Heart left ventricle (tissue), 16 donors: ENCODE results near the gene VGLL3. TPM values are rescaled to one million over a fixed set of nuclear protein-coding genes. Genes with fewer than 3 reads are reported as not detected.

Source experiments
- ATAC-seq, 4 donors: fragments of 200-7000 bp; cut with Tn5 transposase; one replicate each; pipeline ENCODE4 v1.9.1; 2020 to 2022; ENCODE audit warnings: moderate library complexity in 4 of 4, mild to moderate bottlenecking in 3 of 4, moderate number of reproducible peaks in 1 of 4
- DNase-seq, 5 donors: peaks; one replicate each; pipeline ENCODE4 v3.0.0-alpha.2; 2020
- H3K27ac ChIP-seq, 12 donors: fragments of 200-600 bp; sonication (generic) in 4 of 12; one replicate each; pipeline versions ENCODE4 v1.5.0 to v1.8.0; 2016 to 2022; ENCODE audit warnings: mild to moderate bottlenecking in 2 of 12
- H3K27me3 ChIP-seq, 9 donors: fragments of 200-600 bp; sonication (generic) in 2 of 9; one replicate each; pipeline versions ENCODE4 v1.5.1 to v1.8.0; 2016 to 2022; ENCODE audit warnings: mild to moderate bottlenecking in 3 of 9
- H3K36me3 ChIP-seq, 9 donors: fragments of 200-600 bp; sonication (generic) in 2 of 9; one replicate each; pipeline versions ENCODE4 v1.5.0 to v1.8.0; 2018 to 2022; ENCODE audit warnings: mild to moderate bottlenecking in 2 of 9
- H3K4me1 ChIP-seq, 12 donors: fragments of 200-600 bp; sonication (generic) in 4 of 12; one replicate each; pipeline versions ENCODE4 v1.5.0 to v1.8.0; 2016 to 2022; ENCODE audit warnings: mild to moderate bottlenecking in 3 of 12
- H3K4me3 ChIP-seq, 12 donors: fragments of 200-600 bp; sonication (generic) in 4 of 12; one replicate each; pipeline versions ENCODE4 v1.5.0 to v1.8.0; 2017 to 2022; ENCODE audit warnings: mild to moderate bottlenecking in 9 of 12, moderate library complexity in 4 of 12
- H3K9me3 ChIP-seq, 12 donors: fragments of 200-600 bp; sonication (generic) in 4 of 12; one replicate each; pipeline versions ENCODE4 v1.5.0 to v1.8.0; 2016 to 2022; ENCODE audit warnings: mild to moderate bottlenecking in 1 of 12
- POLR2A ChIP-seq, 2 donors: fragments of 450-650 bp; IDR thresholded peaks; one replicate each; pipeline ENCODE4 v1.6.1; 2017; ENCODE audit warnings: antibody characterized with exemption in 2 of 2, mild to moderate bottlenecking in 2 of 2, moderate library complexity in 2 of 2
- WGBS, 4 donors: extraction: QIAGEN DNeasy Blood & Tissue Kit in 2 of 4; methylation state at CpG; one replicate each; pipeline versions ENCODE4 v1.1.5 to v1.1.7; 2013 to 2018; 5-methylcytosine and 5-hydroxymethylcytosine counted together
- intact Hi-C, 10 donors: fragments of 100-400 bp; cut with DNase I; formaldehyde crosslinking; loops; one replicate each; pipeline versions ENCODE4 v1.11.1 to v1.14.2; 2022
- polyA plus RNA-seq, 2 donors: library from polyadenylated mRNA; stranded (reverse); fragments of 200-250 nt; gene quantifications; one replicate each; pipeline ENCODE4 v1.2.3, GENCODE V29; 2013
- total RNA-seq, 9 donors: library from RNA; depleted of rRNA in 2 of 9; stranded (reverse); fragments of >200 nt in 2 of 9; fragmentation: NEBNext Ultra II Directional in 3 of 9; extraction: Animal tissue kit (Norgen Biotek cat#: 25700) in 3 of 9; gene quantifications; one replicate each; pipeline versions ENCODE4 v1.1.0 to v1.2.4, GENCODE V29; 2016 to 2023
- TF ChIP-seq, protein P1 (sequence below), 12 donors: fragments of 200-600 bp; sonication (generic) in 4 of 12; IDR thresholded peaks; one replicate each; pipeline versions ENCODE4 v1.5.0 to v1.8.0; 2018 to 2022; ENCODE audit warnings: antibody characterized with exemption in 12 of 12, mild to moderate bottlenecking in 5 of 12
- donor health status: ischemic (EF 13 %, LVEDD 7.1; RV severe dilation, severe dysfunction).
- donor health status: healthy with polysubstance abuse.
- donor health status: DM: no; HTN: yes; CAD: no.
- donor health status: DM: no; HTN: no; CAD: no.
- donor health status: ischemic (EF 25% LVEDD 6.9; RV normal size, moderate dysfunction).
- donor health status: ischemic (EF 25% LVEDD 5.7; RV mildly dilated, moderate dysfunction).
- donor health status: healthy.
- donor health status: DM: yes; HTN: yes; CAD: no.
- donor health status: ischemic (EF 35%, LVEDD 5.7; RV mildly dilated, moderate dysfunction).
- donor health status: nonischemic (EF 11% LVEDD 7.7; RV severe dilation, severe dysfunction).
- donor health status: DM: yes; HTN: yes; CAD: no.
- donor health status: PGD.
- donor health status: ischemic (EF 29% LVEDD 5.4; RV normal size, mild dysfunction).
- donor health status: nonischemic (EF 23%, LVEDD 6.1; RV moderate dilation, normal function).

The VGLL3 gene
- total and polyA plus RNA-seq, 11 donors = 0.65 to 25.4 (median 6.3) TPM

DNA sequence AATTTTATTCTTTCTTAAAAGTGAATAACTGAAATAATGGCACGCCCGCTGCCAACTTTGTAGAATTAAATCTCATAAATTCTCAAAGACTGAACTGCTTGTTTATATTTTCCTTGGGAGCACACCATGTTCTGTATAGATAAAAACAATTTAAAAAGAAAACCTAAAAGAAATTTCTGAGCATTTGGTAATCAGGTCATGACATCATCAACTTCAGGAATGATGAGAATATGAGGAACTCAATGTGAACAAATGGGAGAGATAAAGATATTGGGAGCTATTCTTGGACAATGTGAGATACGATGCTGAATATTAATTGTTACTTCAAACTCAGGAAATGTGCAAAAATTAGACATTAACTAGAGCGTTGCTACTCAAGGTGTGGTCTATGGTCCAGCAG, 10.0 kb upstream of the VGLL3 start:
- no peak for DNase-seq
- WGBS, 4 donors = 81 to 84% (median 83%) methylated on average over 4 of the region's 4 CpGs
- no peaks in the 10 kb centered on the region for H3K27me3 ChIP-seq
- intact Hi-C loops = loop anchor here in 1 of 10 donors (10.0 kb wide), 1 partner anchor 216 kb away; no protein-coding TSS in a partner anchor
- no peaks in the 10 kb centered on the region for H3K9me3 ChIP-seq
- H3K36me3 ChIP-seq = no peaks in the 10 kb centered on the region
- no peak overlapping the region for H3K27ac ChIP-seq
- H3K4me1 ChIP-seq = no peaks in the 10 kb centered on the region
- TF ChIP-seq, protein P1, sequence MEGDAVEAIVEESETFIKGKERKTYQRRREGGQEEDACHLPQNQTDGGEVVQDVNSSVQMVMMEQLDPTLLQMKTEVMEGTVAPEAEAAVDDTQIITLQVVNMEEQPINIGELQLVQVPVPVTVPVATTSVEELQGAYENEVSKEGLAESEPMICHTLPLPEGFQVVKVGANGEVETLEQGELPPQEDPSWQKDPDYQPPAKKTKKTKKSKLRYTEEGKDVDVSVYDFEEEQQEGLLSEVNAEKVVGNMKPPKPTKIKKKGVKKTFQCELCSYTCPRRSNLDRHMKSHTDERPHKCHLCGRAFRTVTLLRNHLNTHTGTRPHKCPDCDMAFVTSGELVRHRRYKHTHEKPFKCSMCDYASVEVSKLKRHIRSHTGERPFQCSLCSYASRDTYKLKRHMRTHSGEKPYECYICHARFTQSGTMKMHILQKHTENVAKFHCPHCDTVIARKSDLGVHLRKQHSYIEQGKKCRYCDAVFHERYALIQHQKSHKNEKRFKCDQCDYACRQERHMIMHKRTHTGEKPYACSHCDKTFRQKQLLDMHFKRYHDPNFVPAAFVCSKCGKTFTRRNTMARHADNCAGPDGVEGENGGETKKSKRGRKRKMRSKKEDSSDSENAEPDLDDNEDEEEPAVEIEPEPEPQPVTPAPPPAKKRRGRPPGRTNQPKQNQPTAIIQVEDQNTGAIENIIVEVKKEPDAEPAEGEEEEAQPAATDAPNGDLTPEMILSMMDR (IDR thresholded peaks at IDR 0.05) = no peak
- no peak for TF ChIP-seq POLR2A (IDR thresholded peaks at IDR 0.05)
- no peak overlapping the region for H3K4me3 ChIP-seq
- no peak for ATAC-seq

DNA sequence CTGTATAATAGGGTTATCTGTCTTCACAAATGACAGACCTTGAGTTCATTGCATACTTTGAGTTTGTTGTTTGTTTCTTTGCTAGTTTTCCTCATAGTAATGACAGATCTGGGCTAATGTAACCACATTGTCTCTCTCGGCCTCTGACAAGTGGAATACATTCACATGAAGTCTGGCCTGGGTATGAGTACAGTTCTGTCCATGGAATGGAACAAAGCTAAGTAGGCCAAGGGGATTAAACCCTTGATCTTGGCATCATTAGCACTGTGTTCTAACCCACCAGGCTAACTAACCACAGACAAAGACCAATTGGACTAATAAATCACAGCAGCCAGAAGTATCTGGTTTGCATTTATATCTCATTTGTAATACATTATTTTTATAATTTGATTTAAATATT, 7.6 kb upstream of the VGLL3 start:
- Histone ChIP-seq H3K9me3 (no peaks in the 10 kb centered on the region), H3K4me1 (no peaks in the 10 kb centered on the region), H3K4me3 (no peak overlapping the region), H3K27me3 (no peaks in the 10 kb centered on the region), H3K27ac (no peak overlapping the region), H3K36me3 (no peaks in the 10 kb centered on the region)
- TF ChIP-seq POLR2A (IDR thresholded peaks at IDR 0.05) = no peak
- TF ChIP-seq, protein P1 (IDR thresholded peaks at IDR 0.05) = no peak
- intact Hi-C loops = loop anchor here in 1 of 10 donors (10.0 kb wide), 1 partner anchor 204 kb away; no protein-coding TSS in a partner anchor
- 79 to 86% (median 83%) methylated on average over 1 of the region's 1 CpG for WGBS, 4 donors
- ATAC-seq (no peak), DNase-seq (no peak)

DNA sequence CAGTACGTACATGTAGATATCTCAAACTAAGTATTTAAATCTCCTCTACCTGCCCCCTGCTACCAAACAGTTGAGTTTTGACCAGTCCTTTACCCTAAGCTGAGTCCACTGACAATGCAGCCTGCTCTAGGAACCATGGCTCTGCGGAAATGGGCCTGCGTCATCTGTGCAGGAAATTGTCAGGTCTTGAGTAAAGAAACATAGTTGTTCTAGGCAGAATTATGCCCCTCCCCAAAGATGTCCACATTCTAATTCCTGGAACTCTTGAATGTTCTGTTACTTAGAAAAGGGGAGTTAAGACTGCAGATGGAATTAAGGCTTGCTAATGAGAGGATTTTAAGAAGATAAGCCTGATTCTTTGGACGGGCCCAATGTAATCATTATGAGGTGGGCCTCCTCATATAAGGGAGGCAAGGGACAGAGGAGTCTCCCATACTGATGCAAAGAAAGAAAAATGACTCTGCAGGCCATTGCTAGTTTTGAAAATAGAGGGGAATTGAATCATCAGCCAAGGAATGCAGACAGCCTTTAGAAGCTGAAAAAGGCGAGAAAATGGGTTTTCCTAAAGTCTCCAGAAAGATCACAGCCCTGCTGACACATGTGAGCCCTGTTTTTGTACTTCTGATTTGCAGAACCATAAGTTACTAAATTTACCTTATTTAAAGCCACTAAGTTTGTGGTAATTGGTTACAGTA, 5.5 kb upstream of the VGLL3 start:
- no peak for DNase-seq
- no peak overlapping the region for H3K27ac ChIP-seq
- H3K9me3 ChIP-seq = no peaks in the 10 kb centered on the region
- peaks cover 0 to 2% (median 0%) of the 10 kb centered on the region in 12 donors for H3K4me1 ChIP-seq
- H3K36me3 ChIP-seq = no peaks in the 10 kb centered on the region
- peaks cover 0 to 4% (median 0%) of the 10 kb centered on the region in 9 donors for H3K27me3 ChIP-seq
- WGBS, 4 donors = 74 to 87% (median 82%) methylated on average over 5 of the region's 5 CpGs
- TF ChIP-seq POLR2A (IDR thresholded peaks at IDR 0.05) = no peak
- TF ChIP-seq, protein P1 (IDR thresholded peaks at IDR 0.05) = no peak
- no peak for ATAC-seq
- intact Hi-C loops = loop anchor here in 1 of 10 donors (10.0 kb wide), 1 partner anchor 202 kb away; no protein-coding TSS in a partner anchor
- H3K4me3 ChIP-seq = no peak overlapping the region

DNA sequence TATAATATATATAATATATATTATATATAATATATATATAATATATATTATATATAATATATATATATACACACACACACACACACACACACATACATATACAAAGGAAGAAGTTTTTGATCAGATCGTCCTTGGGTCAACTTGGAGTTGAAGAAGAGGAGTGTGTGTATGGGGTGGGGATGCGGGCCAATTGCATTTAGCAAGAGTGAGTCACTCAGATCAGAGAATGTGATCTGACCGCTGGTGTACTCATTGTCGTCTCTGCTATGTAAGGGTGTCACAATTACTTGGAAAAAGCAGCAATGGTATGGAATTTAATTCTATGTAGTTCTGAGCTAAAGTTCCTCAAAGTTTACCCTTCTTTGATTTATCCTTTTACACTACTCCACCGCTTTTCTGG, 4.6 kb upstream of the VGLL3 start:
- Histone ChIP-seq H3K9me3 (no peaks in the 10 kb centered on the region), H3K27me3 (peaks cover 0 to 11% (median 2%) of the 10 kb centered on the region in 9 donors), H3K36me3 (no peaks in the 10 kb centered on the region), H3K4me3 (no peak overlapping the region), H3K4me1 (peaks cover 0 to 7% (median 0%) of the 10 kb centered on the region in 12 donors), H3K27ac (no peak overlapping the region)
- no peak for TF ChIP-seq POLR2A (IDR thresholded peaks at IDR 0.05)
- TF ChIP-seq, protein P1 (IDR thresholded peaks at IDR 0.05) = no peak
- no peak for DNase-seq
- intact Hi-C loops = loop anchor here in 1 of 10 donors (10.0 kb wide), 1 partner anchor 201 kb away; no protein-coding TSS in a partner anchor
- no peak for ATAC-seq
- 84 to 92% (median 86%) methylated on average over 5 of the region's 5 CpGs for WGBS, 4 donors
